ENCODE data around the gene SPDEF.

SPDEF gene

GRCh38 chr6:34537922-34538550, 18.1 kb downstream of the SPDEF start:
- H3K4me1 ChIP-seq, result peaks cover 0 to 7% (median 0%) of the 10 kb centered on the region in 4 donors
- no peak overlapping the region for H3K4me3 ChIP-seq
- no peaks in the 10 kb centered on the region for H3K27me3 ChIP-seq
- H3K27ac ChIP-seq, result no peak overlapping the region
- no peak for DNase-seq
- intact Hi-C loops (cut with DNase I; ENCODE audit: low total_unique reads), result no loop called here
- no peaks in the 10 kb centered on the region for H3K9me3 ChIP-seq
- no peak for TF ChIP-seq CTCF (IDR thresholded peaks at IDR 0.05)
- no peaks in the 10 kb centered on the region for H3K36me3 ChIP-seq

GRCh38 chr6:34536959-34537848, 18.9 kb downstream of the SPDEF start:
- no peak for DNase-seq
- Histone ChIP-seq H3K4me3 (no peak overlapping the region), H3K27ac (no peak overlapping the region), H3K9me3 (no peaks in the 10 kb centered on the region), H3K4me1 (peaks cover 0 to 7% (median 0%) of the 10 kb centered on the region in 4 donors), H3K27me3 (no peaks in the 10 kb centered on the region), H3K36me3 (no peaks in the 10 kb centered on the region)
- intact Hi-C loops (cut with DNase I; ENCODE audit: low total_unique reads), result no loop called here
- no peak for TF ChIP-seq CTCF (IDR thresholded peaks at IDR 0.05)

- no peak for DNase-seq
- Histone ChIP-seq H3K4me1 (peaks cover 0 to 7% (median 0%) of the 10 kb centered on the region in 4 donors), H3K27me3 (no peaks in the 10 kb centered on the region), H3K27ac (no peak overlapping the region), H3K9me3 (no peaks in the 10 kb centered on the region), H3K4me3 (no peak overlapping the region), H3K36me3 (no peaks in the 10 kb centered on the region)
- TF ChIP-seq CTCF (IDR thresholded peaks at IDR 0.05), result no peak
- intact Hi-C loops (cut with DNase I; ENCODE audit: low total_unique reads), result no loop called here
These were observed 19.7 kb downstream of the SPDEF start for GRCh38 chr6:34536251-34536958.

DNA sequence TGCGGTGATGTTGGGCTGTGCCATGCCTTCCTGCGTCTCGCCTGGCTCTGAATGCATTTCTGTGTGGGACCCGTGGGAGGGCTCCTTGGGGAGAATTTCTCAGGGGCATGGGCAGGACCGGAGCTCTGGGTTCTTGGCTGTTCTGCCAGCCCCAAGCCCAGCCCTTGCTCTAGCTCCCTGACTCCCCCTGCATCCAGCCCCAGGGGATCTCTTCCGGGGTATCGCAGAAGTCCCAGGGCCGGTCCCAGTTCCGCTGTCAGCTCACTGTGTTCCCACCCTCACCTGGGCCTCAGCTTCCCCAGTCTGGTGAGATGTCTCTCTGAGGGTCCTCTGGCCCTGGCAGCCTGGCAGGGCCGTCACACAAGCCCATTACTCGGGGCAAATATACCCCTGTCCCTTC, 20.5 kb downstream of the SPDEF start:
- TF ChIP-seq CTCF (IDR thresholded peaks at IDR 0.05), result no peak

GRCh38 chr6:34535199-34535598, 20.9 kb downstream of the SPDEF start:
- no peak overlapping the region for H3K4me3 ChIP-seq
- no peak for TF ChIP-seq CTCF (IDR thresholded peaks at IDR 0.05)
- no peaks in the 10 kb centered on the region for H3K36me3 ChIP-seq
- H3K4me1 ChIP-seq, result peaks cover 0 to 7% (median 0%) of the 10 kb centered on the region in 4 donors
- DNase-seq, result no peak
- intact Hi-C loops (cut with DNase I; ENCODE audit: low total_unique reads), result no loop called here
- H3K9me3 ChIP-seq, result no peaks in the 10 kb centered on the region
- no peak overlapping the region for H3K27ac ChIP-seq
- no peaks in the 10 kb centered on the region for H3K27me3 ChIP-seq

More for the DNA sequence above, 20.5 kb downstream of the SPDEF start:
- H3K9me3 ChIP-seq, result no peaks in the 10 kb centered on the region
- H3K4me3 ChIP-seq, result no peak overlapping the region
- H3K27me3 ChIP-seq, result no peaks in the 10 kb centered on the region
- H3K27ac ChIP-seq, result no peak overlapping the region
- H3K4me1 ChIP-seq, result peaks cover 0 to 7% (median 0%) of the 10 kb centered on the region in 4 donors
- H3K36me3 ChIP-seq, result no peaks in the 10 kb centered on the region
- intact Hi-C loops (cut with DNase I; ENCODE audit: low total_unique reads), result no loop called here
- DNase-seq, result no peak

Data from tibial artery (tissue), 4 donors.